Stimulated activated CD8-positive, alpha-beta memory T cell treated with anti-CD3 and anti-CD28 coated beads, Interleukin-15, amount 100 ng/mL, for 1 hour (primary cell): ENCODE measurements around the gene SBNO2.
"Not testable (repeated sequence)": the region's sequence is repeated elsewhere in the genome, so short reads cannot be mapped to it uniquely, and the experiment has no call there.

ENCODE experiments used
- DNase-seq: peaks from one replicate; pipeline ENCODE4 v3.0.0-alpha.2; 2020; ENCODE audit warnings: low read depth

Gene SBNO2

GRCh38 chr19:1173845-1174809 is at the start of gene SBNO2:
Gene SBNO2 (minus strand): TSS chr19:1174268. CDS start chr19:1154276, 19,992 bp downstream.
- DNase-seq, result peak; percentile 84

- no peak for DNase-seq
Observed at GRCh38 chr19:1223018-1223855, 49.2 kb upstream of the SBNO2 start.

DNA sequence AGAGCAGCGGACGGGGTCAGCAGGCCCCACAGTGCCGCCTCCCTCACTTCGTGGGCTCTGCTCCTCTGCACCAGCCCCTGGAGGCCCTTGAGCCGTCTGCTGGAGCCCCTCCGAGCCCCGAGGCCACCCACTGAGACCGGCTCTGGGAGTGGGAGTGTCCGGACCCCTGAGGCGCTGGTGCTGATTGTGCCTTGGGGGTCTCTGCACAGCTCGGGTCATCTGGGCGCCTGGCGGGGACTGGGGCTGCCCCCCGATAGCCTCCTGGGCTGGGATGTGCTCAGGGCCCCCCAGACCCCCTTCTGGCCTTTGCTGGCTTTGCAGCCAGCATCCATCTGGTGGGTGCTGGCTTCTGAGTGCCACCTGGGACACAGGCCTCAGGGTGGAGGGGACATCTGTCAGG is 48.3 kb upstream of the SBNO2 start:
- no peak for DNase-seq

DNA sequence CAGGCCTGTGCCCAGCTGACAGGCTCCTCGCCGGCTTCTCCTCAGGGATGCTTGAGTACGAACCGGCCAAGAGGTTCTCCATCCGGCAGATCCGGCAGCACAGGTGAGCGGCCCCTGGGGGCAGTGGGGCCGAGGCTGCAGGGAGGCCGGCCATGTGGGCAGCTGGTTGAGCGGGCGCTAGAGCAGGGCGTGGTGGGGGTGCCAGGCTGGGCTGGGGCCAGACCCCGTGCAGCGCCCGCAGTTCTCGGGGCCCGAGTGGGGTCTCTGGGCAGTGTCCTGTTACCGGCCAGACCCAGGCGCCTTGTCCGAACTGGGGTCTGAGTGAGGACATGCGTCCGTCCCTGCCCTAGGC is 47.8 kb upstream of the SBNO2 start:
- DNase-seq, result no peak

DNA sequence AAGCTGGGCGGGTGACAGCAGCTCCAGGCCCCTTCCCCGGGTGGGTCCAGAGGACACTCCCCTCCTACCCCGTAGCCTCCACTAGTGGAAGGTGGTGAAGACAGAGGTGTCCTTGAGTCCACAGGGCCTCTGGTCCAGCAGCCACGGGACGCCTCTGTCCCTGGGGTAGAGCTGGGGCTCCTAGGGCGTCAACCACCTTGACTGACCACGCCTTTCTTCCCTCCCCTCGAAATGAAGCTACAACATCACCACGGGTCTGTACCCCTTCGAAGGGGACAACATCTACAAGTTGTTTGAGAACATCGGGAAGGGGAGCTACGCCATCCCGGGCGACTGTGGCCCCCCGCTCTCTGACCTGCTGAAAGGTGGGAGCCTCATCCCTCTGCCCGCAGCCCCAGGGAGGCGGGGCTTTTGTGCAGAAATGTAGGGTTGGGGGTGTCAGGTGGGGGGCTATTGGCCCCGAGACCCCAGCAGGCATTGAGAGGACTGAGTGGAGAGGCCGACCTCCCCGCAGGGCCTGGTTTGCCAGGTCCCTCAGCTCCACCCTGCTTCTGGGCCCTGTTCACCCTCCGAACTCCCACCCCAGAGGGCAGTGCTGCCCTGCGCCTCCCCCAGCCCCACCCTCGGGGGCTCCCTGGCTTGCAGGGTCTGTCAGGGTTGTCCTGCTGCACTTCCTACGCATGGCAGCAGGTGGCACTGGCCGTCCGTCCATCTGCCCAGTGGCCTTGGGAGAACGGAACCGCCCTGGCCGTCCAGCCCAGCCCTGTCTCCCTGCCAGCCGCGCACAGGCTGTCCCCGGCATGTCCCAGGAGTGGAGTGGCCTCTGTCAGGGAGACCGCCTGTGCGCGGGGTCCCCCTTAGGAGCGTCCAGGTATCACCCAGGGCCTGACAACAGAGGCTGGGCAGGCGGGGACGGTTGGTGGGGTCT is 47.2 kb upstream of the SBNO2 start:
- no peak for DNase-seq

- DNase-seq, result no peak
Observed at GRCh38 chr19:1220477-1220930, 46.4 kb upstream of the SBNO2 start.

DNA sequence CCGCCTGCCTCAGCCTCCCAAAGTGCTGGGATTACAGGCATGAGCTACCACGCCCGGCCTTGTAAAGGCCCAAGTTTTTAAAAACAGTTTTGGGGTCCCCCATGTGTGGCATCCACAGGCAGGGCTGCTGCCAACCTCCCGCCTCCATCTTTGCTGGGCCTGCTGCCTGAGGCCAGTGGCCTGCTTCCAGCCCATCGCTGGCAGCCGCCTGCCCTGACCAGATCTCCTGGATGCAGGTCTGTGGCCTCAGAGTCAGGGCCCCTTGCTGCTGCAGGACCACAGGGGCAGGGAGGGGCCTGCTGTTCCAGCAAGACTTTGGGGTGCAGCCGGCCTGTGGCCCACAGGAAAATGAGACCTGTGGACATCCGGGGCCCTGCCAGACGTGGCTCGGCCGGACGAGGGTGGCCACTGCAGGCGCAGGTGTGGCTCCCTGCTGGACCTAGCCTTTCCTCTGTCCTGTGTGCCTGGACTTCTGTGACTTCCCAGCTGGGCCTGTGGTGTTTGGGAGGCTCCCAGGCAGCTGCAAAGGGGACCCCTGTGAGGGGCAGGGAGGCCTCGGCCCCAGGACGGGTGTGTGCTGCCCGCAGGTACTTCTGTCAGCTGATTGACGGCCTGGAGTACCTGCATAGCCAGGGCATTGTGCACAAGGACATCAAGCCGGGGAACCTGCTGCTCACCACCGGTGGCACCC is 45.9 kb upstream of the SBNO2 start:
- no peak for DNase-seq

DNA sequence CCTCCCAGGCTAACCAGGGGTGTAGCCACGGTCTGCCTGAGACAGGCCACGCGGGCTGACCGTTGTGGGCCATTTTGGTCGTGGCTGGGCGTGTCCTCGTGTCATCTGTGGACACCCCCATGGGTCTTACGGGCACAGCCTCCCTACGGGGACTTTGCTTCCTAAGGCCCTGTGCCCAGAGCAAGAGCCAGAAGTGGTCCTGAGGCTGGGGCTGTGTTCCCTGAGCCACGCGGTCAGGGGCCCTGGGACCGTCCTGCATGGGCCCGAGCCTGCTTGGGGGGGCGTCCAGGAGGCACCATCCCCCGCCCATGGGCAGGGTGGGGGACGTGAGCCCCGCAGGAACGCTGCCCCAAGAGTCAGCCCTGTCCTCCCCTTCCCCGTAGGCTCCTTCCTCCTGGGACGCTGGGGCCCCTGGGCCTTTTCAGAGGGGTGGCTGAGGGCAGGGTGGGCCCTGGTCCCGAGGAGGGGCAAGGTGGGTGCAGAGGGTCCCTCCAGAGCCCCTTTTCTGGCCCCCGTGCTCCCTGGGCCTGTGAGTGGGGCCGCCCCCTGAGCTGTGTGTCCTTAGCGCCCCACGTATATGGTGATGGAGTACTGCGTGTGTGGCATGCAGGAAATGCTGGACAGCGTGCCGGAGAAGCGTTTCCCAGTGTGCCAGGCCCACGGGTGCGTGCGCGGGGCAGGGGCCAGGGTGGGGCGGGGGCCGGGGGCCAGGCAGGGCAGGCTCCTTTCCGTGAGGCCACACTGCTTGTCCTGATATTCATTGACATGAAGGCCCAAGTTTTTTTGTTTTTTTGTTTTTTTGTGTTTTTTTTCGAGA is 44.9 kb upstream of the SBNO2 start:
- DNase-seq, result no peak

GRCh38 chr19:1217366-1217765 is 43.3 kb upstream of the SBNO2 start:
- no peak for DNase-seq

DNA sequence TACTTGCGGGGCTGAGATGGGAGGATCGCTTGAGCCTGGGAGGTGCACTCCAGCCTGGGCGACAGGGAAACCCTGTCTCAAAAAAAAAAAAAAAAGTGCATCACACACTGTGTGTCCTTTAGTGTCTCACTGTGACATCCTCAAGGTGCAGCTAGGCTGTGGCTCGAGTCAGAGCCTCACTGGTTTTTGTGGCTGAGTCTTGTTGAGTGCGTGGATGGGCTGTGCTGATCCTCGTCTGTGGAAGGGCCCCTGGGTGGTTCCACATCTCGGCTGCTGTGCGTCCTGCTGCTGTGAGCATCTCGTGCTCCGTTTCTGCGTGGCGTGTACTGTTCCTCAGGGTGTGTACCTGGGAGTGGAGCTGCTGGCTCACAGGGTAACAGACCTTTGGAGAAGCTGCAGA is 42.7 kb upstream of the SBNO2 start:
- no peak for DNase-seq

DNA sequence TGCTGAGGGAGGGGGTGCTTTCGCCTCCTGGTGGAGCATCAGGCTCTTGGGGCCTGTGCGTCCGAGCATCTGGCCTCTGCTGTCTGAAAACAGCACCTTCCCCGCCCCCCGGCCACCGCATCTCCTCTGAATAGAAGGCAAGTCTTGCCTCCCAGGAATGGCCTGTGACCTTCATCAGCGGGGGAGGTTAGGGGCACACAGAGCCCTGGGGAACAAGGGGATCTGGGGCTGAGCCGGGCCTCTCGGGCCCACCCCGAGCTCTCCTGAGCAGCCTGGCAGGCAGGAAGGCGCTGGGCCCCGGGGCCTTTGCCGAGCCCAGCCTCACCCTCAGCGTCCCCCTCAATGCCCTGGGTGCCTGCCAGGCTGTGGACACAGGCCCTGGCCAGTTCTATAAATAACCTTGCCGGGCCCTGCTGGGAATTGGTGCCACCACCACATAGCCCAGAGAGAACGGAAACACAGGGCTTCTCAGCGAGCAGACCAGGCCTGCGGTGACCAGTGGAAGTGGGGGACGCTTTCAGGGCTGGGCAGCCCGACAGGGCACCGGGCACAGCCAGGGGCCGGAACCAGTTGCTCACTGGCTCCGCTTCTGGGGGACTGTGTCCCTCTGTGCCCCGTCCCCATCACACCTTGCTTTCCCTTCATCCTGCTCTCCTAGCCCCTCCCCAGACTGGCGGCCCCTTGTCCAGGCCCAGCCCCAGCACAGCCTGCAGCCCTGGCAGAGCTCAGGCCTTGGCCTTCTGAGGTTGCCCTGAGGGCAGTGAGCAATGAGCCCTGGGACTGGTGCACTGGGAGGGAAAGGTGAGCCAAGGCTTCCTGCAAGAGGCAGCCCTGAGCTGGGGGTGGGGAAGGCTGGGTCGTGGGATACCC is 41.0 kb upstream of the SBNO2 start:
- DNase-seq, result no peak

GRCh38 chr19:1214299-1214861 is 40.3 kb upstream of the SBNO2 start:
- no peak for DNase-seq

GRCh38 chr19:1213391-1214286 is 39.6 kb upstream of the SBNO2 start:
- no peak for DNase-seq

- DNase-seq, result no peak
Observed at GRCh38 chr19:1211494-1212234, 37.6 kb upstream of the SBNO2 start.

DNA sequence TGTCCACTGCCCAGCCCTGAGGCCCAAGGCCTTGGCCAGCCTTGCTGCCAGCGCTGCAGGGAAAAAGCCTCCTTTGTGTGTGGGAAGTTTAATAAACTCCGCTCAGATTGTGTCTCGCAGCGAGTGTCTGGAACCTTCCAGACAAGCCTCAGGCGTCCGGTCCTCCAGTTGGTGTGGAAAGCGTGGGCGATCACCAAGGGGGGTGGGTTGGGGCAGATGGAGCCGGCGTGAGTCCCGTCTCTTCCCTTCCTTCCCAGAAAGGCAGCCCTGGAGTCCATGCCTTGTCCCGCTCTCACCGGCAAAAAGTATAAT is 36.1 kb upstream of the SBNO2 start:
- no peak for DNase-seq

DNA sequence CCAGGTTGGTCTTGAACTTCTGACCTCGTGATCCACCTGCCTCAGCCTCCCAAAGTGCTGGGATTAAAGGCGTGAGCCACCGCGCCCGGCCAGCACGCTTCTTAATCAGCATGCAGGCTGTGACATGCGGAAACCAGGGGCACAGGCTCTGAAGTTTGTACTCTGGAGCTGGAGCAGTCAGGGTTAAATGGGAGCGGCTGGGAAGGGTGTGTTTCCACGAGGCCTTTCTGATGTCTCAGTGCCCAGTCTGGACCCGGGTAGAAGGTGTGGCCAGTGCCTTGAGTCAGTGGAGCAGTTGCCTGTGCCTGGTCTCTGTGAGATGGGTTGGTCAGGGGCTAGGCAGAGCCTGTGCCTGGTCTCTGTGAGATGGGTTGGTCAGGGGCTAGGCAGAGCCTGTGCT is 34.8 kb upstream of the SBNO2 start:
- not testable (repeated sequence) for DNase-seq

- DNase-seq, result no peak
Observed at GRCh38 chr19:1206864-1207450, 32.9 kb upstream of the SBNO2 start.
